Stimulated activated naive CD8-positive, alpha-beta T cell treated with anti-CD3 and anti-CD28 coated beads, Interleukin-15, Interleukin-2, amounts not matched to agents 100 ng/mL and 50 ng/mL, for 24 hours (primary cell): ENCODE data around the gene MAP2K7.
"Not testable (repeated sequence)": the region's sequence is repeated elsewhere in the genome, so short reads cannot be mapped to it uniquely, and the experiment has no call there.

Source experiments
- H3K27ac Mint-ChIP-seq: one replicate; pipeline ENCODE4 v1.8.0; 2021; ENCODE audit warnings: mild to moderate bottlenecking, mixed read lengths
- H3K27me3 Mint-ChIP-seq: one replicate; pipeline ENCODE4 v1.8.0; 2021; ENCODE audit warnings: mixed read lengths
- H3K36me3 Mint-ChIP-seq: one replicate; pipeline ENCODE4 v1.8.0; 2021; ENCODE audit warnings: low read depth, mixed read lengths
- H3K4me1 Mint-ChIP-seq: one replicate; pipeline ENCODE4 v1.8.0; 2021; ENCODE audit warnings: low read depth, mixed read lengths
- H3K4me3 Mint-ChIP-seq: one replicate; pipeline ENCODE4 v1.8.0; 2021; ENCODE audit warnings: mild to moderate bottlenecking, mixed read lengths
- H3K9me3 Mint-ChIP-seq: one replicate; pipeline ENCODE4 v1.8.0; 2021; ENCODE audit warnings: mixed read lengths

Gene MAP2K7

DNA sequence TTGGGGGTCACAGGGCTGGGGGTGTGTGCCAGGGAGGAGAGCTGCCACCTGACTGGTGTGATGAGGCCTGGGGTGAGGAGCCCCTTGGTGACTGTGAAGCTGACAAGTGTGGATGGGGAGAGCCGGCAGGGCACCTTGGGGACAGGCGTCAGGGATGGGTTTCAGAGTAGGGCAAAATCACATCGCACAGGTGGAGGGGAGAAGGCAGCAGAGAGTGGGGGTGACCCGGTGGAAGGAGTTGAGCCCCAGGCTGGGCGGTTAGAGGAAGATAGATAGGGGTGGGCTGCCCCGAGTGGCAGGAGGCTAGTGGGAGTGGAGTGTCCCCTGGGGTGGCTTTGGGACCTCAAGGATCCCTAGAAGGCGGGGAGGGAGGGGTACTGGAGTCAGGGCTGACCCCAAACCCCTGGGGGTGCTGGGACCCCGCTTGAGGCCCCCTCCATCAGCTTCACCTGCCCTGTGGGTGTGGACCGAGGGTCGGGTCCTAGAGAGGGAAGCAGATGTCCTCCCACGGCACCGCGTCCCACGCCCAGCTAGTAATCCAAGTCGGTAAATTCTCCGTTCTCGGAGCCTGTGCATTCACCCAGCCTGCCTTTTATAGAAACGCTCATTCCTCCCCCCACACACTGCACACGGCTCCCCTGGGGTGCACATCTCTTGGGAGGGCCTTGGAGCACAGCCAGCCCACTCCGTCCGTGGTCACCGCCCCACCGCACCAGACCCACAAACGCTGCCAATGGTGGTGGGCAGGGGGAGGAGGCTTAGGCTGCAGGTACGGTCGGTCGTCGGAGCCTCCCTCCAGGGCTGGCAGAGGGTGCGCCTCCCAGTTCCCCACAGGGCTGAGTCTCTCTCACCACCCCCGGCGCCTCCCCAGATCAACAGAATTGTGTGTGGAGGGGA lies 19.9 kb downstream of the MAP2K7 start:
- H3K4me1 Mint-ChIP-seq = peaks cover 29% of the 10 kb centered on the region
- peaks cover 7% of the 10 kb centered on the region for H3K36me3 Mint-ChIP-seq
- H3K9me3 Mint-ChIP-seq = no peaks in the 10 kb centered on the region
- H3K4me3 Mint-ChIP-seq = no peak overlapping the region
- peaks cover 6% of the 10 kb centered on the region for H3K27me3 Mint-ChIP-seq
- H3K27ac Mint-ChIP-seq = no peak overlapping the region

DNA sequence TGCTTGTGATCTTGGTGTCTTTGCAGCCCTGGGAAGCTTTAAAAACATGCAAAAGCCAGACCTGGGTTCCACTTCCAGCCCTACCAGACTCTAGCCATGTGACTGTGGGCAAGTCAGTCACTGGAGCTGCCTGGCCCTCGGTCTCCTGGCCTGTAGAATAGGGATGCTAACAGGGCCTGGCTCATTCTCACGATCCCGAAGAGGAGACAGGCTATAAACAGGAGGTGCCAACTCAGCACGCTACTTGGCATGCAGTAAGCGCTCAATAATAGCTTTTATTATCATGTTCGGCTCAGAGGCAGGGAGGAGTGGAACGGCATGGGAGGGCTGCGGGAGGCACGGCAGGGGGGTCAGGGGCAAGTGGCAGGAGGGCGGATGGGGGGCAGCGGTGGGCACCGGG lies 20.6 kb downstream of the MAP2K7 start:
- H3K4me3 Mint-ChIP-seq = no peak overlapping the region
- H3K27ac Mint-ChIP-seq = peak overlapping the region; percentile 11
- H3K36me3 Mint-ChIP-seq = peaks cover 12% of the 10 kb centered on the region
- peaks cover 36% of the 10 kb centered on the region for H3K4me1 Mint-ChIP-seq
- H3K27me3 Mint-ChIP-seq = peaks cover 5% of the 10 kb centered on the region
- H3K9me3 Mint-ChIP-seq = no peaks in the 10 kb centered on the region

DNA sequence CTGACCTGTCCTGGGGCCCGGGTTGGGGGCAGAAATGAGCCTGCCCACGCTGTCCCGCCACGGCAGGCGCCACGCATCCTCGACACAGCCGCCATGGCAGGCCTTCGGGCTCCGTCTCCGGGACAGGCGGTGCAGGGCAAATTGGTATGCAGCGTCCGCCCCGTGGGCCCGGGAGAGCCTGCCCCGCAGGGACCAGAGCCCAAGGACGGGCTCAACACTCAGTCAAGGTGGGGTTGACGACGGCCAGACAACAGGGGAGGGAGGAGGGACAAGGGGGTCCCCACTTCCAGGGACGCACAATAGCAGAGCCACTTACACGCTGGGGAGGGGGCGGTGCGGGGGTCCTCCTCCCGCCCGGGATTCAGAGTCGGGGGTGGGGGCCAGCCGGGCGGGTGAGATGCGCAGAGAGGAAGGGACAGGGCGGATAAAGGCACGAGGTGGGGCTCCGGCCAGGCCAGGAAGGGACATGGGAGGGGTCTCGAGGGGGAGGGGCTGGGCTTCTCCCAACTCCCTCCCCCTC lies 21.0 kb downstream of the MAP2K7 start:
- H3K9me3 Mint-ChIP-seq = no peaks in the 10 kb centered on the region
- peaks cover 37% of the 10 kb centered on the region for H3K4me1 Mint-ChIP-seq
- peaks cover 12% of the 10 kb centered on the region for H3K36me3 Mint-ChIP-seq
- no peak overlapping the region for H3K4me3 Mint-ChIP-seq
- H3K27me3 Mint-ChIP-seq = peaks cover 2% of the 10 kb centered on the region
- H3K27ac Mint-ChIP-seq = no peak overlapping the region

DNA sequence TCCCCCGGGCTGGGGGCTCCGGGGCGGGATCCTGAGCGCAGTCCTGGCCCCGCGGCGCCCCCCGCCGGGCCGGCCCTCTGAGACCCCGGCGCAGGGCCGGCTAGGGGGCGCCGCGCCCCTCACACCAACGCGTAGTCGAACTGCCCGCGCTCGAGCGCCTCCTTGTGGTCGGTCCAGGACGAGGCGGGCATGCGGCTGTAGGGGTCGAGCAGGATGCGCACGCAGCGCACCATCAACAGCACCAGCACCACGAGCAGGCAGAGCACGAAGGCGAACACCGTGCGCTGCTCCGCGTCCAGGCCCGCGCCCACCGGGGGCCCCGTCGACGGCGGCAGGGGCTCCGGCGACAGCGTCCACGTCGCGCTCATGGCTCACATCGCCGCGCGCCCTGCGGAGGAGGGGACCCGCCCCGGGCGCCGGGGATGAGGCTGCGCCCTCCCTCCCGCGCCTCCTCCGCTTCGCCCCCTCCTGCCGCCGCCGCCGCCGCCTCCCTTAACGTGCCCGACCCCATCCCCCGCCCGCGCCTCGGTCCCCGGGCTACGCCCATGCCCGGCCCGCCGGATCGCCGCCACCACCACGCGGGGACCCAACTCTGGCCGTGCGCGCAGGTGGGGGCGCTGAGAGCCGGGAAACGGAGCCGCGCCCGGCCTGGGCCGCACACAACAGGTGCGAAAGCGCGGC lies 21.6 kb downstream of the MAP2K7 start:
- Mint-ChIP-seq H3K27ac (no peak overlapping the region), H3K4me3 (peak overlapping the region; percentile 76), H3K4me1 (peaks cover 38% of the 10 kb centered on the region), H3K36me3 (peaks cover 13% of the 10 kb centered on the region), H3K9me3 (no peaks in the 10 kb centered on the region), H3K27me3 (no peaks in the 10 kb centered on the region)

DNA sequence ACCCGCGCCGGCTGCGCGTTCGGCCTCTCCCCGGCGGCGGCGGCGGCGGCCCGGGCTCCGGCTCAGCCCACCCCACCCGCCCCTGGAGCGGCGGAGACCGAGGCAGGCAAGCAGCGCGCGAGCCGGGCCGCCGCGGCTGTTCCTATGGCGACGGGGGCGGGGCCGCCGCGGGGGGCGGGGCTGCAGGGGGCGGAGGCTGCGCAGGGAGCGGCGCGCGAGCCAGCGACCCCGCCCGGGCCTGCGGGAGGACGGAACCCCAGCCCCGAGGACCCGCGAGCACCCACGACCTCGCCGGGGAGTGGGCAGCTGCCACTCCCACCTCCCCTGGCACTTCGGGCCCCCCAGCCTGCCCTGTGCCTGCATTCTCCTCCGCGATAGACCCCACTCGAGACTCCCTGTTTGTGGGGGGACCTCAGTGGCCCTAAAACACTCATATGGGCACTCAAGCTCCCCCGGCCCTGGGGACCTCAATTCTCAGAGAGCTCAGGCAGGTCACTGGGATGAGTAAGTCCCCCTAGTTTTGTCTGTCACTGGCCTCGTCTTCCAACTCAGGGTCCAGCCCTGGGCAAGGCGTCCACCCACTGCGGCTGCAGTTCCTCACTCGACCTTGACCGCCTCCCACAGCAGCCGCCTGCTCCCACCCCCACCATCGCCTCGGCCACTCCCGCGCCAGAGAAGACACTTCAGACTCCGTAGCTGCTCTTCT lies 22.5 kb downstream of the MAP2K7 start, which contains the start of gene CTXN1:
TSS of gene CTXN1 (minus strand) at position 115 of the 706 bp plus-strand sequence. CDS start 597 bp downstream, outside the sequence.
- peaks cover 34% of the 10 kb centered on the region for H3K4me1 Mint-ChIP-seq

DNA sequence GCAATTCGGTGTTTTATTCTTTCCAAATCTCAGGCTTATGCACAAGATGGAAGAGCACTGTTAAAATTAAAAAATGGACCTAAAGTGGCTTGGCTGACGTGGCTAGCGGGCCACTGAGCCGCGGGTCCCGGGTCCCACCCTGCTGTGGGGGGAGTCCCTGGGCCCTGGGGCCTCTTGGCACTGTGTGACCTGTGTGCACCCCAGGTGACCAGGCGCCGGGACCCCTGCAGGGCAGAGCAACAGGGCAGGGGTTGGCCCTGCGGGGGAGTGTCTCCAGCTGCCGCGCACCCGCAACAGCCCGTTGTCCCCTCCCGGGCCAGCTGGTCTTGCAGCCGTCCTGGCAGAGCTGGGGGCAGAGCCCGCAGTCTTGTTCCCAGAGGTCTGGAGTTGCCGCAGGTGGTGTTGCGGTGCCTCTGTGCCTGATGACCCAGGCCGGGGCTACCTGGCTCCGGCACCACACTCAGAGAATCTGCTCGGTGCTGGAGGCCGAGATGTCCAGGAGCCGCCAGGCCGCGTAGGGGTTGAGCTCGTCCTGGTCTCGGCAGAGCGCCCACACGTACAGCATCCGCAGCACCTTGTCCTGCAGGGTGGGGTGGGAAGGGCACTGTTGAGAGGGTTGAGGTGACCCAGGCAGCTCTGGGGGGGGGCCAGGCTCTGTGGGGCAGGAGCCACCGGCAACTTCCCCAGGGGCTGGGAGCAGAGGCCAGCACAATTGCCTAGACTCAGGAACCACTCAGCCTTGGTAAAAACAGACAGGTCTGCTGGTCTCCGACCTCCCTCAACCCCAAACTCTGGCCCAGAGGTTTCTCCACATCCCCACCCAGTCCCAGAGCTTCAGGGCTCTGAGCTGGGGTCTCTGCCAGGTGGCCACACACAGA lies 23.3 kb downstream of the MAP2K7 start:
- no peak overlapping the region for H3K27ac Mint-ChIP-seq

More for the DNA sequence above, 22.5 kb downstream of the MAP2K7 start, which contains the start of gene CTXN1:
- Mint-ChIP-seq H3K36me3 (peaks cover 22% of the 10 kb centered on the region), H3K9me3 (no peaks in the 10 kb centered on the region), H3K4me3 (peak within 1 kb of the TSS; percentile 76), H3K27ac (no peak within 1 kb of the TSS), H3K27me3 (no peaks in the 10 kb centered on the region)

DNA sequence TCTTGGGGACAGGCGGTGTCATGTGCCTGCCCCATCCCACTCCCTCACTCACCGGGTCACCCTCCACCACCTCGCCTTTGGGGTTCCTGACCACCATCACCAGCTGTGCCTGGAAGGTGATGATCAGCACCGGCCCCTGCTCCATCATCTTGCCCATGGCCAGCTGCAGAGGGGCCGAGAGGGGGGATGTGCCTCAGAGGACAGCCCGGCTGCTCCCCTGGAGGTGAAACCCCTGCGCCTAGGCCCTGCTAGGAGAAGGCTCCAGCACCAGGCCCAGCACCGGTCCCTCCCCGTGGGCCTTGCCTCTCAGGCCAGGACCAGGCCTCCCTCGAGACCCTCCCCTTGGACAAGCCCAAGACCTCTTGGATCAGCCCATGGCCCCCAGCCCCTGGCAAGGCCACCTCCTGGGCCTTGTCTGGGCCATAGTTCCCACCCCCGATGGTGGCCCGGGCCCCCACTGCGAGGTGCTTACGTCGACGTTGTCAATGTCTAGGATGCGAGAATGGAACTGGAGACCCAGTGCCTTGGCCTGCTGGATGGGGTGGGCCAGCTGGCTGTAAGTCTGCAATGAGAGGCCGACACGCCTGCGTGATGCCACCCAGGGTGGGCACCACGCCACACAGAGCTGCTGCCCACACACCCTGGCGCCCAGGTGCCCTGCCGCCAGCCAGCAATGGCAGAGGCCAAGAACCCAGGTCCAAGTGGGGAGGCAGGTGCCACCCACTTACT lies 24.1 kb downstream of the MAP2K7 start:
- Mint-ChIP-seq H3K4me1 (peaks cover 32% of the 10 kb centered on the region), H3K27ac (no peak overlapping the region), H3K36me3 (peaks cover 25% of the 10 kb centered on the region), H3K27me3 (no peaks in the 10 kb centered on the region), H3K9me3 (no peaks in the 10 kb centered on the region), H3K4me3 (no peak overlapping the region)

More for the DNA sequence above, 23.3 kb downstream of the MAP2K7 start:
- H3K9me3 Mint-ChIP-seq = no peaks in the 10 kb centered on the region
- no peaks in the 10 kb centered on the region for H3K27me3 Mint-ChIP-seq
- H3K4me1 Mint-ChIP-seq = peaks cover 32% of the 10 kb centered on the region
- peaks cover 22% of the 10 kb centered on the region for H3K36me3 Mint-ChIP-seq
- H3K4me3 Mint-ChIP-seq = peak overlapping the region; percentile 57

DNA sequence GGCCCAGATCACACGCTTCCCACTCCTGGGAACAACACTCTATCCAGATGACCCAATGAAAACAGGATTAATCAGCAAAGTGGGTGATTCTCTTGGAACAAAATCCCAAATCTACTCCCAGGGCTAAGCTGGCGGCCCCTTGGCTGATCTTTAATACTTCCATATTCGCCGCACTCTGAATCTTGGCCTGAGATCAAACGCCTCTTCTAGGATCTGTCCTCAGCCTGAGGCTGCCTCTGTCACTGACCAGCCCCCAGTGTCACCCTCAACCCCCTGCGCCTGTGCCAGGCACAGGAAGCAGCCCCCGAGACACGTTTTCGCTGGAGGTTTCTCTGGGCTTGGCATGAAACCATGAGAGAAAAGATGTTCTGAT lies 24.6 kb downstream of the MAP2K7 start:
- Mint-ChIP-seq H3K4me3 (peak overlapping the region; percentile 33), H3K36me3 (peaks cover 27% of the 10 kb centered on the region), H3K4me1 (peaks cover 32% of the 10 kb centered on the region), H3K27ac (peak overlapping the region; percentile 17), H3K9me3 (no peaks in the 10 kb centered on the region), H3K27me3 (no peaks in the 10 kb centered on the region)

DNA sequence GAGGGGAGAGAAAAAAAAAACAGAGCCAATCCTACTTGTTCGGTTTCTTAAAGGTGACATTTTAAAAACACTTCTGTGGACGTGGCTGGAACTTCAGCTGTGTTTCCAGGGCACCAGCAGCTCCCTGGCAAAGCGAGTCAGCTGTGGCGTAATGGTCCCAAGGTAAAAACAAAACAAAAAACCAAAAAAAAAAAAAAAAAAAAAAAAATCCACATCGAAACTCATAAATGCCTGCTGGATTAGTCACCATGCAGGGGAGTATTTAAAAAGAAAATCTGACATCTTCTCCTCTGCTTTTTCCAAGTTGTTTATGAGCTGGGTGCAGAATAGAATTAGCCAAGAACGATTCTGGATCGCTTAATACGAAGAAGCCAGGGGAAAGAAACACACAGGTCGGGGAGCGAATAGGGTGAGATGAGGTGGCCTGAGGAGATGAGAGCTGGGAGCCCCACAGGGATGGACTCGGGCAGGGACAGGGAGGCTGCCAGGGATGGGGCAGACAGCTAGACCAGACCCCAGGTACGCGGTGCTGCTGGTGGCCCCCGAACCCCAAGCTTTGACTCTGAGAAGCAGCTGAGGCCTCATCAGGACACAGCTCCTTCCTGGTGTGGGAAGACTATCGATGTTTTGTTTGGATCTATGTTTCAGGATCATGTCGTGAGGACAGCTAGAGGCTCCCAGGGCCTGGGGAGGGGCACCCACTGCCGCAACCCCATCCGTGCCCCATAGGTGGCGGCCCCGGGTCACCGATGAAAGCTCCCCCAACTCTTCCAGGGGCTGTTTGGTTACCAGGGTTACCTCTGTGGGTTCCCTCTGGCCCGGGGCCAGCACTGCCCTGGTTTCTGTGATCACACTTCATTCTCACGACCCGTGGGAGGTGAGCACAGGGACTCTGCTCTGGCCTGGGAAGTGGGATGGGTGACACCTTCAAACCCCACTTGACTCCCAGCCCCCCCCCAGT lies 25.3 kb downstream of the MAP2K7 start:
- Mint-ChIP-seq H3K27me3 (no peaks in the 10 kb centered on the region), H3K4me1 (peaks cover 32% of the 10 kb centered on the region), H3K36me3 (peaks cover 31% of the 10 kb centered on the region), H3K27ac (peak overlapping the region; percentile 67), H3K4me3 (no peak overlapping the region), H3K9me3 (no peaks in the 10 kb centered on the region)

DNA sequence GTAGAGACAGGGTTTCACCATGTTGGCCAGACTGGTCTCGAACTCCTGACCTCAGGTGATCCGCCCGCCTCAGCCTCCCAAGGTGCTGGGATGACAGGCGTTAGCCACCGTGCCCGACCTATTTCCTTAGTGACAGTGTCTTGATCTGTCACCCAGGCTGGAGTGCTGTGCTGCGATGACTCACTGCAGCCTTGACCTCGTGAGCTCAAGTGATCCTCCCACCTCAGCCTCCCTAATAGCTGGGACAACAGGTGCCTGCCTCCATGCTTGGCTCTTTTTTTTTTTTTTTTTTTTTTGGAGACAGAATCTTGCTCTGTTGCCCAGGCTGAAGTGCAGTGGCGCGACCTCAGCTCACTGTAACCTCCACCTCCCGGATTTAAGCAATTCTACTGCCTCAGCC lies 26.4 kb downstream of the MAP2K7 start:
- Mint-ChIP-seq H3K36me3 (peaks cover 34% of the 10 kb centered on the region), H3K4me1 (peaks cover 32% of the 10 kb centered on the region)
- not testable (repeated sequence) for H3K4me3 Mint-ChIP-seq, H3K27me3 Mint-ChIP-seq, H3K9me3 Mint-ChIP-seq, H3K27ac Mint-ChIP-seq

DNA sequence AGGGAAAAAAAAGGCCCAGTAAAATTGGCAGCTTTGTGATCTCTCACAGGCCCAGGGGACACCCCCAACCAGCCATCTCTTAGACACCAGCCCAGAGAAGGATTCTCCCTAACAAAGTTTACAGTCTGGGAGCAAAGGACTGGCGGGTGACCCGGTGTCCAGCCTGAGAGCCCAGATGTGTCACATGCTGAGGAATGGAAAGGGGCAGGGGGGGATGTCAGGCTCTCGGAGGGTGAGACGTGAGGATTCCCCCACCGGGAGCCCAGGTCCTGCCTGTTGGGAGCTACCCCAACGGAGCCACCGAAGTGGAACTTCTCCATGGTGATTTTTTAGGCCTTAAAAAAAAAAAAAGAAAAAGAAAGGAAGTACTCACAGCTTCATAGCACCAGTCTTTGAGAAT lies 27.1 kb downstream of the MAP2K7 start:
- Mint-ChIP-seq H3K27ac (no peak overlapping the region), H3K4me3 (no peak overlapping the region), H3K4me1 (peaks cover 29% of the 10 kb centered on the region), H3K9me3 (no peaks in the 10 kb centered on the region), H3K36me3 (peaks cover 42% of the 10 kb centered on the region), H3K27me3 (no peaks in the 10 kb centered on the region)

DNA sequence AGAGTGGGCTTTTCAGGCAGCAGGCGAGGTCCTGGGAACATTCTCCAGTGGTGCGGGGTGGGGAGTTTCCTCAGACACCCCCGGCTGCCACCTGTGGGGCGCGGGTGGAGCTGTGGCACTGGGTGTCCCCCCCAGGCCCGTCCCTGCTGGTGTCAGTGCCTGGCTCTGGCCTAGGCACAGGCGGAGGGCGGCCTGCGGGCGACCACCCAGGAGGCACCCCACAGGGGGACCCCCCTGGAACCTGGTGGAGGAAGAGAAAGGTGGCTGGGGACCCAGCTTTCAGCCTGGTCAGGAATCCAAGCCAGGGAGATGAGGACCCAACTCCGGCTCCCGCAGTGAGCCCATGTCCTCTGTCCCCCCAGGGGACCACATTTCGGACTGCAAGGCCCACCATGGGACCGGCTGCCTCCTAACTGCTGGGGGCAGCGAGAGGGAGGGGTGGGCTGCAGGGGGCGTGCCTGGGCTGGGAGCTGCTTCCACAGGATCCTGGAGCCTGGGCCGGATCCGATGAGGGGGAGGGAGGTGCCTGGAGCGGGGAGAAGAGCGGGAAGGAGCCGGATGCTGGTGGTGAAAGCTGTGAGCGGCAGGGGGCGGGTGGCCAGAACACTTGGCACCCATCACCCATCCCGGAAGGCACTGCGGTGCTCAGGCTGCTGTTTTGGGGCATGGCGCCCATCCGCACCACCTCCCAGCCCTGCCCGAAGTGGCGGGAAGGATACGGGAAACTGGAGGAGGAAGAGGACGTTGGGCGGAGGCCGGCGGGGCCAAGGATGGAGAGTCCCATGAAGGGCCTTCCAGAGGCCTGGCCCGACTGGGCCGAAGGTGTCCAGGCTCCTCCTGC lies 27.8 kb downstream of the MAP2K7 start:
- H3K36me3 Mint-ChIP-seq = peaks cover 47% of the 10 kb centered on the region
- H3K27me3 Mint-ChIP-seq = no peaks in the 10 kb centered on the region
- peaks cover 26% of the 10 kb centered on the region for H3K4me1 Mint-ChIP-seq
- no peak overlapping the region for H3K27ac Mint-ChIP-seq
- no peak overlapping the region for H3K4me3 Mint-ChIP-seq
- no peaks in the 10 kb centered on the region for H3K9me3 Mint-ChIP-seq
